GM21367 (cell line): ENCODE measurements around the gene ARFGAP1.
"Not testable (repeated sequence)": the region's sequence is repeated elsewhere in the genome, so short reads cannot be mapped to it uniquely, and the experiment has no call there.

Experiments
- ATAC-seq: cut with Tn5 transposase; IDR thresholded peaks from one replicate; pipeline ENCODE4 v1.9.1; 2021; ENCODE audit not compliant: unreplicated experiment

Gene ARFGAP1

DNA sequence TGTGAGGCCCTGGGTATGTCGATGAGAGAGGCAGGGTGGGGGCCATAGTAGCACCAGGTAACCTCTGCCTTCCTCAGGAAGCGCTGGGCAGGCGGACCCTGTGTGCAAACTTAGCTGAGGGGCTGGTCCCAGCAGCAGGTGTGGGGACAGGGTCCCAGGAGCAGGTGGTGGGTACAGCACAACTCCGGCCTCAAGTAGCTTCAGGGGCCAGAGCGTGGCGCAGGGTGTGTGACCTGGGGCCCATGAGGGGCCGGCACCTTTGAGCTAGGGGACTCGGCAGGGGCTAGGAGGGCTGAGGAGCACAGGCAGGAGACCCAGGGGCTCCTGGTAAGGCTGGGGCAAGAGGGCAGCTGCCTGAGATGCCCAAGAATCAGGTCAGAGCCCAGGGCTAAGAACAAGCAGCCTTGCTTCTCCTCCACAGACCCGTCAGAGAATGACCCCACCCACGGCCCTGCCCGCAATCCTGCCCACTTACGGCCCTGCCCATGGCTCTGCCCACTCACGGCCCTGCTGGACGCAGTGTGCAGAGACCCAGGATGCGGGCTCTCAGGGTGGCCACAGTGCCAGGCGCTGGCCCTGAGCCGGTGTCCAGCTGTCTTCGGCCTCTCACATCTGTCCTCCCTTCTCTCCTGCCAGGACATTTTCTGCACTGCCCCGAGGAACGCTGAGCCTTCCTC, 57.6 kb downstream of the ARFGAP1 start:
- ATAC-seq, result no peak

- no peak for ATAC-seq
Observed at GRCh38 chr20:63330940-63331339, 58.3 kb downstream of the ARFGAP1 start.

GRCh38 chr20:63331741-63332400, 59.3 kb downstream of the ARFGAP1 start:
- ATAC-seq, result no peak

DNA sequence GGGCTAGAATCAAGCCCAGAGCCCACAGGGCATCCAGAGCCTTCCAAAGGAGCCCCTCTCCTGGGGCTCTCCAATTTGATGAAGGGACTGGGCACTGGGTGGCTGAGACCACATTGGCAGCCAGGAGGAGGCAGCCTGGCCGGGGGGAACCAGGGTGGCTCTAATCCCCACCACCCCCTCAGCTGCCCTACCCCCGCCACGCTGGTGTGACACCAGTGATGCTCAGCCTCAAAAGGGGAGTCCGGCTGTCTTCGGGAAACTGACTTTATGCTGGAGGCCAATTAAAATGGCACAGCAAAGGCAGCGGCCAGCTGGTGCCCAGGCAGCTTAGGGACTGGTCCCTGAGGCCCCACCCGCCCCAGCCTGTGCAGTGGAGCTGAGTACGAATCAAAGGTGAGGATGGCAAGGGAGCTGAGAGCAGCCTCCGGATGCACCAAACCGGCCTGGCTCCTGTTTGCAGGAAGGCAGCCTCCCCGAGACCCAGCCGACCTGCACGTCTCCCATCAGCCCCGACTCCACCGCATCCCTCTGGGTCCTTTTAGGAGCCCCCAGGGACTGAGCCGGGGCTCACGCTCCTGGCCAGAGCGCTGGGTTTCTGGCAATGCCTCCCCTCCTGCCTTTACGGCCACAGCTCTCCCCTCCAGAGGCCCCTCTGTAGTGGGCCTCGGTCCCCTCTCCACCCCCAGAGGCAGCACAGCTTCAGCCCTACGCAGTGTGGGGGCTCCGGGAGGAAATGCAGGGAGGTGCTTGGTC, 60.1 kb downstream of the ARFGAP1 start:
- no peak for ATAC-seq

GRCh38 chr20:63333241-63333836, 60.7 kb downstream of the ARFGAP1 start:
- ATAC-seq, result no peak

DNA sequence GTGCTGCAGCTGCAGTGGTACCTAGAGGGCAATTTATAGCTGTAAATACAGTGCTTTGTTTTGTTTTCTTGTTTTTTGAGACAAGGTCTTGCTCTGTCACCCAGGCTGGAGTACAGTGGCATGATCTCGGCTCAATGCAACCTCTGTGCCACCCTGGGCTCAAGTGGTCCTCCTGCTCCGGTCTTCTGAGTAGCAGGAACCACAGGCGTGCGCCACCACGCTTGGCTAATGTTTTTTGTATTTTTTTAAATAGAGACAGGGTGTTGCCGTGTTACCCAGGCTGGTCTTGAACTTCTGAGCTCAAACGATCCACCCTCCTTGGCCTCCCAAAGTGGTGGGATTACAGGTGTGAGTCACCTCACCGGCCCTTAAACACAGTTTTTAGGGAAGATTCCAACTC, 61.7 kb downstream of the ARFGAP1 start:
- no peak for ATAC-seq

DNA sequence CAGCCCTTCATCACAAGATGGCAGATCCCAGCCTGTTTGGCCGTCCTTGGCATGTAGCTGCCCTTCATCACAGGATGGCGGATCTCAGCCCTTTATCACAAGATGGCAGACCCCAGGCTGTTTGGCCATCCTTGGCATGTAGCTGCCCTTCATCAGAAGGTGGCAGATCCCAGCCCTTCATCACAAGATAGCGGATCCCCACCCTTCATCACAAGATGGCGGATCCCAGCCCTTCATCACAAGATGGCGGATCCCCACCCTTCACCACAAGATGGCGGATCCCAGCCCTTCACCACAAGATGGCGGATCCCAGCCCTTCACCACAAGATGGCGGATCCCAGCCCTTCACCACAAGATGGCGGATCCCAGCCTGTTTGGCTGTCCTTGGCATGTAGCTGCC, 62.4 kb downstream of the ARFGAP1 start:
- ATAC-seq, result not testable (repeated sequence)

- no peak for ATAC-seq
Observed at GRCh38 chr20:63335711-63336110, 63.1 kb downstream of the ARFGAP1 start.

DNA sequence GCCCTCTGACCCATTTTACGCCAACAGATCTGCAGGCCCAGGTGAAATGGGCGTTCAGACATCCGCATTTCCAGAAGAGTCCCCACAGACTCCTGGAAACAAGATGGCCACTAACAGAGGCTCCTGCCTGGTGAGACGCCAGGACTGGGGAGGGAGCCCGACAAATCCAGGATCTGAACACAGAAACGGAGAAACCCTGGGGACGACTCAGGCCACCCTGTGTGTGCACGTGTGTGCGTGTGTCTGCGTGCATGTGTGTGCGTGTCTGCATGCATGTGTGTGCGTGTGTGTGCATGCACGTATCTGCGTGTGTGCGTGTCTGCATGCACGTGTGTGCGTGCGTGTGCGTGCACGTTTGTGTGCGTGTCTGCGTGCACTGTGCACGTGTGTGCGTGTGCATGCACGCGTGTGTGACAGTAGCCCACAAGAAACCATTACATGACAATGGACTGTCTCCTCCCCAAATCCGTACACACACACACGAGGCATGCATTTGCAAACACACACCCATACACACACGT, 63.7 kb downstream of the ARFGAP1 start:
- ATAC-seq, result no peak

DNA sequence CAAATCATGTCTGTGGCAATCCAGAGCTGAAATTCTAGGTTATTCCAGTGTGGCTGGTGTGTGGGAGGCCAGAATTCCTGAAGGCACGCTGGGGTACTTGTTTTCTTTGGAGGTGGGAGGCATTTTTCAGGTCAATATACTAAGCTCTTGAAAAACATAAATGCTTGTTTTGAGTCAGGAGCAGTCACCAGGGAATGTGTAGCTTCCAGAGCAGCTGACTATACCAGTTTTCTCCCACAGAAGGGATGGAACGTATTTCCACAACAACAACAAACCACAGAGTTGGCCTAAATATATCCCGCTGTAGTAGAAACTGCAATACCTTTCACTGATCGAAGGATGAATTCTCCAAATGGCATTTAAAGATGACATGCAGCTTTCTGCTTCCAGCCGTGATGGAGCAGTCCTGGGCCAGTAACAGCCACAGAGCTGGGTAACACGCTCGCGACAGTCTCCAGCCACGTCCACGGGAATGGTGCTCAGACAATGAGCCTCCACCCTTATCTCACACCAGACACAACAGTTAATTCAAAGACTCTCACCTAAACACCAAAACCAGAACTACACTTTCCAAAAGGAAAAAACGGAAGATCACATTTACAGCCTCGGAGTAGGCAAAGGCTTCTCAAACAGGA, 65.3 kb downstream of the ARFGAP1 start:
- no peak for ATAC-seq
